ENCODE results near the gene CILP.

- TF ChIP-seq POLR2AphosphoS5 (IDR thresholded peaks at IDR 0.05; ENCODE audit: low read depth, low read length), result no peak
- TF ChIP-seq REST (IDR thresholded peaks at IDR 0.05; ENCODE audit: insufficient read depth in 1 of 2, low read depth in 2 of 2, low read length in 2 of 2), result no peak
- TF ChIP-seq TAF1 (IDR thresholded peaks at IDR 0.05; ENCODE audit: borderline replicate concordance, insufficient read depth, low read length), result no peak
- no peak for TF ChIP-seq FOXP2 (optimal IDR thresholded peaks at IDR 0.05; ENCODE audit: borderline replicate concordance, extremely low read depth, extremely low read length, insufficient read depth)
- no peak for TF ChIP-seq SIN3A (IDR thresholded peaks at IDR 0.05; ENCODE audit: borderline replicate concordance, insufficient read depth, low read length)
Measured at GRCh38 chr15:65174509-65174908, 36.8 kb downstream of the CILP start.
